Omental fat pad (tissue), 4 donors: ENCODE measurements around the gene INHBC. TPM values are rescaled to one million over a fixed set of nuclear protein-coding genes. Genes with fewer than 3 reads are reported as not detected.
"Not testable (repeated sequence)": the region's sequence is repeated elsewhere in the genome, so short reads cannot be mapped to it uniquely, and the experiment has no call there.

Source experiments
- ATAC-seq: fragments of 150-250 bp; one replicate; pipeline ENCODE4 v1.9.1; 2016; ENCODE audit warnings: mild to moderate bottlenecking, moderate library complexity; ENCODE audit not compliant: low FRiP score
- DNase-seq: peaks from one replicate; pipeline ENCODE4 v3.0.0-alpha.2; 2019; ENCODE audit warnings: low spot score
- CTCF ChIP-seq, 3 donors: fragments of 450-650 bp; IDR thresholded peaks; one replicate each; pipeline ENCODE4 v1.5.1; 2016 to 2017; ENCODE audit warnings: antibody characterized with exemption in 3 of 3, mild to moderate bottlenecking in 3 of 3, moderate library complexity in 2 of 3
- total RNA-seq, 4 donors: library from RNA; depleted of rRNA; stranded (reverse); fragments of >200 nt; gene quantifications; one replicate each; pipeline ENCODE4 v1.1.0, GENCODE V29; 2016

Gene INHBC
- total RNA-seq, 4 donors from 2014 or later = not detected

- DNase-seq = no peak
- no peak for TF ChIP-seq CTCF (IDR thresholded peaks at IDR 0.05)
- no peak for ATAC-seq
Observed at GRCh38 chr12:57395121-57395520, 39.5 kb upstream of the INHBC start.

GRCh38 chr12:57397441-57397840 lies 37.1 kb upstream of the INHBC start:
- DNase-seq (no peak), ATAC-seq (no peak)
- no peak for TF ChIP-seq CTCF (IDR thresholded peaks at IDR 0.05)

- ATAC-seq, DNase-seq: not testable (repeated sequence)
Observed at GRCh38 chr12:57399718-57400463, 34.7 kb upstream of the INHBC start.

- DNase-seq (no peak), ATAC-seq (no peak)
- TF ChIP-seq CTCF (IDR thresholded peaks at IDR 0.05) = no peak
Observed at GRCh38 chr12:57401165-57401564, 33.4 kb upstream of the INHBC start.

GRCh38 chr12:57402156-57402555 lies 32.4 kb upstream of the INHBC start:
- ATAC-seq, DNase-seq: not testable (repeated sequence)

- ATAC-seq (no peak), DNase-seq (no peak)
- TF ChIP-seq CTCF (IDR thresholded peaks at IDR 0.05) = no peak
Observed at GRCh38 chr12:57404966-57405640, 29.5 kb upstream of the INHBC start.

GRCh38 chr12:57410534-57410933 lies 24.1 kb upstream of the INHBC start:
- no peak for DNase-seq
- no peak for TF ChIP-seq CTCF (IDR thresholded peaks at IDR 0.05)
- ATAC-seq = no peak

GRCh38 chr12:57414160-57414559 lies 20.4 kb upstream of the INHBC start:
- ATAC-seq, DNase-seq: not testable (repeated sequence)
